Measurements from ENCODE around the gene ZNF107.

DNA sequence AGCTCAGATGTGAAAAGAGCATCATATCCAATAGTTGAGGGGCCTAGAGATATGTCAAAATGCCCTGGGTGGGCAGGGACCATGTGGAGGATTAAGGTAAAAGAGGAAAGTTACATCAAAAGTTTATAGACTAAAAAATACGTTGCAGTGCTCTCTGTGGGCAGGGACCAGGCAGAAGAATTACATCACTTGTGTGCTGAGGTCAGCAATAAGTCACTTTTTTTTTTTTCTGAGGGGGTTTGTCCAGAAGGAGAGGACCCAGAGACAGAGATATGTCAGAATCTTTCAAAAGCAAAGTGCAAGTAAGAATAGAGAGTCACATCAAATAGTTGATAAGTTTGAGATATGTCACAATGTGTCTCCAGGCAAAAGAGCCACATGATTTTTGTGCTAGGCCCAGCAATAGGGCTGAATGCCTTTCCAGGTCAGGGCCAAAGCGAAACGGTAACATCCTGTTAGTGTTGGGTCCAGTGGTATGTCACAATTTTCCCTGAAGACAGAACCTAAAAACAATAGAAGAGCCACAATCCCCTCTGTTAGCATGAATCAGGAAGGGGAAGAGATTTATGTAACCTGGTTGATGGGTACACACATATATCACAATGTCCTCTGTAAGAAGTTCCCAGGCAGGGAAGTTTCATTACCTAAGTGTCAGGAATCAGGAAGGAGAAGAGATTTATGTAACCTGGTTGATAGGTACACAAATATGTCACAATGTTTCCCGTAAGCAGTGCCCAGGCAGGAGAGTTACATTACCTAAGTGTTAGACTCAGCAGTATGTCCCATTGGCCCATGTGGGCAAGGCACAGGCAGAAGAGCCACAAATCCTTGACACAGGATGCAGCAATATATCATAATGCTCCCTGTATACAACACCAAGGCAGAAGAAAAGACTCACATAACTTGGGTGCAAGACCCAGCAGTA, 28.1 kb upstream of the ZNF107 start:
- TF ChIP-seq, protein P1, sequence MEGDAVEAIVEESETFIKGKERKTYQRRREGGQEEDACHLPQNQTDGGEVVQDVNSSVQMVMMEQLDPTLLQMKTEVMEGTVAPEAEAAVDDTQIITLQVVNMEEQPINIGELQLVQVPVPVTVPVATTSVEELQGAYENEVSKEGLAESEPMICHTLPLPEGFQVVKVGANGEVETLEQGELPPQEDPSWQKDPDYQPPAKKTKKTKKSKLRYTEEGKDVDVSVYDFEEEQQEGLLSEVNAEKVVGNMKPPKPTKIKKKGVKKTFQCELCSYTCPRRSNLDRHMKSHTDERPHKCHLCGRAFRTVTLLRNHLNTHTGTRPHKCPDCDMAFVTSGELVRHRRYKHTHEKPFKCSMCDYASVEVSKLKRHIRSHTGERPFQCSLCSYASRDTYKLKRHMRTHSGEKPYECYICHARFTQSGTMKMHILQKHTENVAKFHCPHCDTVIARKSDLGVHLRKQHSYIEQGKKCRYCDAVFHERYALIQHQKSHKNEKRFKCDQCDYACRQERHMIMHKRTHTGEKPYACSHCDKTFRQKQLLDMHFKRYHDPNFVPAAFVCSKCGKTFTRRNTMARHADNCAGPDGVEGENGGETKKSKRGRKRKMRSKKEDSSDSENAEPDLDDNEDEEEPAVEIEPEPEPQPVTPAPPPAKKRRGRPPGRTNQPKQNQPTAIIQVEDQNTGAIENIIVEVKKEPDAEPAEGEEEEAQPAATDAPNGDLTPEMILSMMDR (IDR thresholded peaks at IDR 0.05): no peak
- TF ChIP-seq POLR2A (IDR thresholded peaks at IDR 0.05): no peak

Data from testis (tissue), 2 donors.